ENCODE measurements around the gene P3H2. TPM values are rescaled to one million over a fixed set of nuclear protein-coding genes. Genes with fewer than 3 reads are reported as not detected.
A peak's percentile ranks its signal among the peaks of the same experiment; 100 is the strongest.

P3H2 gene
- total and polyA plus RNA-seq, 2 experiments from 2014 or later: 8.2 to 24.2 TPM

DNA sequence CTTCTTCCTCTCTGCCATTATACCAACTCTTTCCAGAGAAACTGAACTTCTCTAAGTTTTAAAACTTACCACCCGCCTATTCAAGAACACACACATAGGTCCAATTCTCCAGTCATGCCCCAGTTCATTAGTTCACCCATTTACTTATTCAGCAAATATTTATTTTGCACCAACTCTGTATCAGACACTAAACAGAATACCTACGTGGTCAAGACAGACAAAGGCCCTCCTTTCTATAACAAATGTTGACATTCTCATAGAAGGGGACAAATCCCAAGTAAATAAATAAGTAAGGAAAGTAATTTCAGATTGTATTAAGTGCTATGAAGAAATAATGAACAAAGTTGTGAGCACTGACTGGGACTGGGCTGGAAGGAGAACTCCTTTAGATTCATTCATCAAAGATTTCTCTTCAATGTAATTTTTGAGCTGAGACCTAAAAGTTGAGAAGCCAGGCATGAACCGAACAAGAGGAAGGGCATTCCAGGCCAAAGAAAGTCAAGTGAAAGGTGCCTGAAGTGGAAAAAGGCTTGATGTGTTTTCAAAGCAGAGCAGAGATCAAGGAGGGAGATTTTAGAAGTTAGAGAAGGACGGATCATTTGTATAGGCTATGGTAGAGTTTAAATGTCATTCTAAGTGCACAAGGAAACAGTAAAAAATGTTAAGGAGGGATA lies 120.4 kb downstream of the P3H2 start:
- Histone ChIP-seq H3K4me3 (no peak overlapping the region; the same call in 1 of the 2 replicates), H3K27ac (ENCODE audit: low read depth) (peak overlapping the region; percentile 78), H4K20me1 (replicated peaks; ENCODE audit: insufficient read depth) (no peaks in the 10 kb centered on the region), H3K27me3 (ENCODE audit: insufficient read depth) (no peaks in the 10 kb centered on the region), H3K4me1 (ENCODE audit: insufficient read depth) (peaks cover 21% of the 10 kb centered on the region), H3K4me2 (peak overlapping the region; percentile 39; the same call in 1 of the 2 replicates), H3K36me3 (ENCODE audit: insufficient read depth) (no peaks in the 10 kb centered on the region), H3K9me2 (ENCODE audit: insufficient read depth) (no peaks in the 10 kb centered on the region), H3F3A (replicated peaks; ENCODE audit: low read depth) (no peaks in the 10 kb centered on the region), H3K79me2 (replicated peaks; ENCODE audit: insufficient read depth) (no peaks in the 10 kb centered on the region), H2AFZ (no peak overlapping the region)
- H3K27ac Mint-ChIP-seq: peak overlapping the region; percentile 71
- H3K4me3 Mint-ChIP-seq: no peak overlapping the region; the same call in 2 of the 3 replicates
- 0 out of 3 replicates have a peak, but pooled peaks cover 3% of the 10 kb centered on the region for H3K36me3 Mint-ChIP-seq (ENCODE audit: low read depth)
- no peaks in the 10 kb centered on the region for H3K9me3 Mint-ChIP-seq
- peaks cover 29% of the 10 kb centered on the region for H3K4me1 Mint-ChIP-seq
- H3K27me3 Mint-ChIP-seq (ENCODE audit: insufficient read depth, low read depth, poor library complexity): no peaks in the 10 kb centered on the region
- TF ChIP-seq ZNF331 (CRISPR knock-in tag; IDR thresholded peaks at IDR 0.05; ENCODE audit: low read depth) (no peak), EZH2 (IDR thresholded peaks at IDR 0.05; ENCODE audit: low read depth, unreplicated experiment) (no peak), ZNF114 (CRISPR knock-in tag; IDR thresholded peaks at IDR 0.05) (no peak), EZH2phosphoT487 (IDR thresholded peaks at IDR 0.05; ENCODE audit: unreplicated experiment) (no peak), STAT1 (IDR thresholded peaks at IDR 0.05; ENCODE audit: unreplicated experiment) (no peak)
- TF ChIP-seq, protein P1, sequence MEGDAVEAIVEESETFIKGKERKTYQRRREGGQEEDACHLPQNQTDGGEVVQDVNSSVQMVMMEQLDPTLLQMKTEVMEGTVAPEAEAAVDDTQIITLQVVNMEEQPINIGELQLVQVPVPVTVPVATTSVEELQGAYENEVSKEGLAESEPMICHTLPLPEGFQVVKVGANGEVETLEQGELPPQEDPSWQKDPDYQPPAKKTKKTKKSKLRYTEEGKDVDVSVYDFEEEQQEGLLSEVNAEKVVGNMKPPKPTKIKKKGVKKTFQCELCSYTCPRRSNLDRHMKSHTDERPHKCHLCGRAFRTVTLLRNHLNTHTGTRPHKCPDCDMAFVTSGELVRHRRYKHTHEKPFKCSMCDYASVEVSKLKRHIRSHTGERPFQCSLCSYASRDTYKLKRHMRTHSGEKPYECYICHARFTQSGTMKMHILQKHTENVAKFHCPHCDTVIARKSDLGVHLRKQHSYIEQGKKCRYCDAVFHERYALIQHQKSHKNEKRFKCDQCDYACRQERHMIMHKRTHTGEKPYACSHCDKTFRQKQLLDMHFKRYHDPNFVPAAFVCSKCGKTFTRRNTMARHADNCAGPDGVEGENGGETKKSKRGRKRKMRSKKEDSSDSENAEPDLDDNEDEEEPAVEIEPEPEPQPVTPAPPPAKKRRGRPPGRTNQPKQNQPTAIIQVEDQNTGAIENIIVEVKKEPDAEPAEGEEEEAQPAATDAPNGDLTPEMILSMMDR (conservative IDR thresholded peaks at IDR 0.05; ENCODE audit: low read depth in 2 of 2): no peak
- peak; percentile 52 for ATAC-seq
- DNase-seq (ENCODE audit: low spot score): no peak

DNA sequence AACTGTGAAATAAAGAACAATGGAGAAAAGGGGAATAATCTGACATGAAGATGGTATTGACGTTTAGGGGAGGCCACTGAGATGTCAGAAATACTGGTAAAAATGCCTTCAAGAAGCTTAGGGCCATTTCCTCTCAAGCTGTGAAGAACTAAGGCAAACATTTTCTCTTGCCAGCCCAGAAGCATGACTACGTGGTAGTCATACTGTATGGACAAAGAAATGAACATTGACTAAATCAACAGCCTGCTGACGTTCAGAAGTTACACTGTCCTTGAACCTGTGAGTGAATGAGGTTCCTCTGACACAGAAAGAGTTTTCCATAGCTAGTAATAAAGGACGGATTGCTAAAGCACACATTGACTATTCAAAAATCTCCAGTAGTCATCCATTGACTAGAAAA lies 121.0 kb downstream of the P3H2 start:
- no peaks in the 10 kb centered on the region for H3F3A ChIP-seq (replicated peaks; ENCODE audit: low read depth)
- peaks cover 25% of the 10 kb centered on the region for H3K4me1 ChIP-seq (ENCODE audit: insufficient read depth)
- 0 out of 3 replicates have a peak, but pooled peaks cover 3% of the 10 kb centered on the region for H3K36me3 Mint-ChIP-seq (ENCODE audit: low read depth)
- no peak overlapping the region for H3K4me3 Mint-ChIP-seq
- peak overlapping the region; percentile 3; the same call in 1 of the 2 replicates for H3K27ac Mint-ChIP-seq
- no peak for DNase-seq (ENCODE audit: low spot score)
- peaks cover 32% of the 10 kb centered on the region for H3K4me1 Mint-ChIP-seq
- H3K4me2 ChIP-seq: no peak overlapping the region
- no peak overlapping the region for H2AFZ ChIP-seq
- no peaks in the 10 kb centered on the region for H3K27me3 Mint-ChIP-seq (ENCODE audit: insufficient read depth, low read depth, poor library complexity)
- no peaks in the 10 kb centered on the region for H3K36me3 ChIP-seq (ENCODE audit: insufficient read depth)
- H3K9me3 Mint-ChIP-seq: no peaks in the 10 kb centered on the region
- no peak overlapping the region for H3K4me3 ChIP-seq
- no peaks in the 10 kb centered on the region for H4K20me1 ChIP-seq (replicated peaks; ENCODE audit: insufficient read depth)
- ATAC-seq: no peak
- no peak overlapping the region for H3K27ac ChIP-seq (ENCODE audit: low read depth)
- H3K27me3 ChIP-seq (ENCODE audit: insufficient read depth): no peaks in the 10 kb centered on the region
- H3K9me2 ChIP-seq (ENCODE audit: insufficient read depth): no peaks in the 10 kb centered on the region
- TF ChIP-seq STAT1 (IDR thresholded peaks at IDR 0.05; ENCODE audit: unreplicated experiment) (no peak), JUNB (IDR thresholded peaks at IDR 0.05; ENCODE audit: unreplicated experiment) (no peak), ZNF331 (CRISPR knock-in tag; IDR thresholded peaks at IDR 0.05; ENCODE audit: low read depth) (no peak), ZNF114 (CRISPR knock-in tag; IDR thresholded peaks at IDR 0.05) (no peak)
- TF ChIP-seq, protein P2, sequence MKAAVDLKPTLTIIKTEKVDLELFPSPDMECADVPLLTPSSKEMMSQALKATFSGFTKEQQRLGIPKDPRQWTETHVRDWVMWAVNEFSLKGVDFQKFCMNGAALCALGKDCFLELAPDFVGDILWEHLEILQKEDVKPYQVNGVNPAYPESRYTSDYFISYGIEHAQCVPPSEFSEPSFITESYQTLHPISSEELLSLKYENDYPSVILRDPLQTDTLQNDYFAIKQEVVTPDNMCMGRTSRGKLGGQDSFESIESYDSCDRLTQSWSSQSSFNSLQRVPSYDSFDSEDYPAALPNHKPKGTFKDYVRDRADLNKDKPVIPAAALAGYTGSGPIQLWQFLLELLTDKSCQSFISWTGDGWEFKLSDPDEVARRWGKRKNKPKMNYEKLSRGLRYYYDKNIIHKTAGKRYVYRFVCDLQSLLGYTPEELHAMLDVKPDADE (IDR thresholded peaks at IDR 0.05): no peak
- H3K79me2 ChIP-seq (replicated peaks; ENCODE audit: insufficient read depth): no peaks in the 10 kb centered on the region

All from GM23338 (cell line).